GM23248 (cell line): ENCODE results near the gene TJP2. TPM values are rescaled to one million over a fixed set of nuclear protein-coding genes. Genes with fewer than 3 reads are reported as not detected.

ENCODE experiments used
- DNase-seq: peaks from one replicate; pipeline ENCODE4 v3.0.0-alpha.2; 2015
- H2AFZ ChIP-seq: fragments of 200-600 bp; sonication (generic); 2 replicates; pipeline ENCODE4 v1.6.1; 2016; ENCODE audit warnings: antibody characterized with exemption
- H3F3A ChIP-seq: fragments of 200-600 bp; sonication (generic); 2 replicates; pipeline ENCODE4 v1.6.1; 2016; ENCODE audit warnings: mild to moderate bottlenecking, antibody characterized with exemption, mixed run types; ENCODE audit not compliant: insufficient read depth
- H3K27ac ChIP-seq: fragments of 200-600 bp; sonication (generic); 2 replicates; pipeline ENCODE4 v1.5.1; 2016; ENCODE audit warnings: mild to moderate bottlenecking
- H3K27me3 ChIP-seq: fragments of 200-600 bp; sonication (generic); replicated peaks from 2 replicates; pipeline ENCODE4 v1.6.1; 2016; ENCODE audit warnings: mild to moderate bottlenecking; ENCODE audit not compliant: insufficient read depth
- H3K36me3 ChIP-seq: fragments of 200-600 bp; sonication (generic); 2 replicates; pipeline ENCODE4 v1.6.1; 2016; ENCODE audit warnings: low read depth, mild to moderate bottlenecking
- H3K4me1 ChIP-seq: fragments of 200-600 bp; sonication (generic); 2 replicates; pipeline ENCODE4 v1.6.1; 2016; ENCODE audit warnings: mild to moderate bottlenecking; ENCODE audit not compliant: insufficient read depth
- H3K4me2 ChIP-seq: fragments of 200-600 bp; sonication (generic); one replicate; pipeline ENCODE4 v1.6.1; 2016; ENCODE audit warnings: mild to moderate bottlenecking; ENCODE audit not compliant: unreplicated experiment
- H3K4me3 ChIP-seq: fragments of 200-600 bp; sonication (generic); 2 replicates; pipeline ENCODE4 v1.5.1; 2016; ENCODE audit warnings: mild to moderate bottlenecking
- H3K79me2 ChIP-seq: fragments of 200-600 bp; sonication (generic); 2 replicates; pipeline ENCODE4 v1.6.1; 2016; ENCODE audit warnings: mild to moderate bottlenecking; ENCODE audit not compliant: insufficient read depth
- H3K9ac ChIP-seq: fragments of 200-600 bp; sonication (generic); 2 replicates; pipeline ENCODE4 v1.6.1; 2016; ENCODE audit warnings: mild to moderate bottlenecking
- H3K9me2 ChIP-seq: fragments of 200-600 bp; sonication (generic); 2 replicates; pipeline ENCODE4 v1.6.1; 2016; ENCODE audit warnings: mixed run types, mild to moderate bottlenecking, moderate library complexity; ENCODE audit not compliant: insufficient read depth
- H3K9me3 ChIP-seq: fragments of 200-600 bp; sonication (generic); one replicate; pipeline ENCODE4 v1.6.1; 2017; ENCODE audit warnings: low read depth
- H4K20me1 ChIP-seq: fragments of 200-600 bp; sonication (generic); 2 replicates; pipeline ENCODE4 v1.6.0; 2016; ENCODE audit not compliant: insufficient read depth
- EZH2 ChIP-seq: fragments of 200-600 bp; sonication (generic); IDR thresholded peaks from 2 replicates; pipeline ENCODE4 v1.6.1; 2018; ENCODE audit warnings: antibody characterized with exemption, mild to moderate bottlenecking; ENCODE audit not compliant: insufficient read depth, poor library complexity, severe bottlenecking
- EZH2phosphoT487 ChIP-seq: fragments of 200-600 bp; sonication (generic); IDR thresholded peaks from 2 replicates; pipeline ENCODE4 v1.6.1; 2018; ENCODE audit warnings: antibody characterized with exemption, moderate library complexity, mild to moderate bottlenecking, low read depth; ENCODE audit not compliant: insufficient read depth
- WGBS, 2 experiments: methylation state at CpG; one replicate each; pipeline ENCODE4 v1.1.6; 2015 to 2017; ENCODE audit warnings: low lambda C conversion rate in 2 of 2, low coverage in 1 of 2; ENCODE audit errors: missing lambda C conversion rate in 2 of 2; 5-methylcytosine and 5-hydroxymethylcytosine counted together
- in situ Hi-C: fragments of 300-500 bp; cut with MboI; formaldehyde crosslinking; loops from 2 replicates; pipeline ENCODE4 v1.15.0; 2020
- polyA plus RNA-seq: library from polyadenylated mRNA; unstranded; fragments of >200 nt; fragmentation: Nextera tagmentation; extraction: Ambion mirVana; gene quantifications from 2 replicates; pipeline ENCODE4 v1.2.1, GENCODE V29; 2016
- total RNA-seq: library from RNA; depleted of rRNA; stranded (reverse); fragments of >200 nt; shearing (Covaris generic); gene quantifications from 2 replicates; pipeline ENCODE4 v1.2.3, GENCODE V29; 2014

TJP2 gene
- total and polyA plus RNA-seq, 2 experiments from 2014 or later: 5.5 to 8.6 TPM

DNA sequence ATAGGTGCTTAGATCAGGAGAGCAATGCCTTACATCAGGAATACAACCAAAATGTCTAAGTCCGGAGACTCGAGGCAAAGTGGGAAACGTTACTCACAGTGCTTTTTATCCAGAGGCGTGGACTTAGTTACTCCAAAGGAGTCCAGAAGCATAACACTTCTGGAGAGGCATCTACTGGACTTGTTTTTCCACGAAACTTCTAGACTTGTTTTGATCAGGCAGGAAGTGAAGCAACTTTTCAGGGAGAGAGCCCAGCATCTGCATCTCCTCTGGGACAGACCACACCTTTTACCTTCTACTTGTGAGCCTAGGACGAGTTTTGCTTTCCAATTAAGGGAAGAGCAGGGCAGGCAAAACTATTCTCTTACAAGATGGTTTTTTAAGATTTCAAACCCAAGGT is 1.2 kb upstream of the TJP2 start:
- Histone ChIP-seq H4K20me1 (no peaks in the 10 kb centered on the region), H3K36me3 (no peaks in the 10 kb centered on the region), H3K4me3 (peak overlapping the region; percentile 81; the same call in 1 of the 2 replicates), H3F3A (peaks cover 28% of the 10 kb centered on the region), H3K9me2 (no peaks in the 10 kb centered on the region), H3K4me2 (peak overlapping the region; percentile 86), H3K9ac (no peak overlapping the region), H2AFZ (no peak overlapping the region), H3K27ac (no peak overlapping the region), H3K27me3 (no peaks in the 10 kb centered on the region), H3K9me3 (no peaks in the 10 kb centered on the region), H3K79me2 (peaks cover 23% of the 10 kb centered on the region), H3K4me1 (peaks cover 16% of the 10 kb centered on the region; the same call in 1 of the 2 replicates)
- DNase-seq: no peak
- TF ChIP-seq EZH2phosphoT487: no peak
- no peak for TF ChIP-seq EZH2
- WGBS, 2 experiments: 66 to 67% methylated on average over 6 of the region's 6 CpGs
- in situ Hi-C loops: no loop called here

DNA sequence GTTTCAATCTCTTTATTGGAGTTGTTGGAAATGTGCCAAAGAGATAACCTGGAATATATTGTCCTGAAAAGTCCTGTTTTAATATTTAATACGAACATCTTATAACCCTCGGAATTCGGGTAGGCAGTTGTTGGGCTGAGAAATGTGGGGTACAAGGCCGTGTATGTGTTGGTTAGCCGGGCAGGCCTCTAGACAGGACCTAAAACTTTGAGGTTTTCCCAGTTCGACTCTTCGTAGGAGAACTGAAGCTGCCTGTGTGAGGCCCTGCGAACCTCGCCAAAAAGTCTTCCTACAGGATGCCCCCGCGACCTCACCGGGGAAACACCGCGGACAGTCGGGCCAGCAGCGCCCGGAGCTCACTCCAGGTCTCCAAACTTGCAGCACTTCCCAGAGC is 583 bp upstream of the TJP2 start:
- H4K20me1 ChIP-seq: no peaks in the 10 kb centered on the region
- peak overlapping the region; percentile 80 for H3K9ac ChIP-seq
- H3K27me3 ChIP-seq: no peaks in the 10 kb centered on the region
- H3K4me2 ChIP-seq: peak overlapping the region; percentile 86
- TF ChIP-seq EZH2phosphoT487: no peak
- no peak for TF ChIP-seq EZH2
- no peaks in the 10 kb centered on the region for H3K36me3 ChIP-seq
- H3K27ac ChIP-seq: peak overlapping the region; percentile 91
- H3K9me3 ChIP-seq: no peaks in the 10 kb centered on the region
- 4 to 5% methylated on average over 17 of the region's 17 CpGs for WGBS, 2 experiments
- H3K4me3 ChIP-seq: peak overlapping the region; percentile 81
- no peaks in the 10 kb centered on the region for H3K9me2 ChIP-seq
- in situ Hi-C loops: no loop called here
- peaks cover 28% of the 10 kb centered on the region for H3F3A ChIP-seq
- peaks cover 29% of the 10 kb centered on the region for H3K79me2 ChIP-seq
- DNase-seq: no peak
- peaks cover 16% of the 10 kb centered on the region; the same call in 1 of the 2 replicates for H3K4me1 ChIP-seq
- H2AFZ ChIP-seq: peak overlapping the region; percentile 79

DNA sequence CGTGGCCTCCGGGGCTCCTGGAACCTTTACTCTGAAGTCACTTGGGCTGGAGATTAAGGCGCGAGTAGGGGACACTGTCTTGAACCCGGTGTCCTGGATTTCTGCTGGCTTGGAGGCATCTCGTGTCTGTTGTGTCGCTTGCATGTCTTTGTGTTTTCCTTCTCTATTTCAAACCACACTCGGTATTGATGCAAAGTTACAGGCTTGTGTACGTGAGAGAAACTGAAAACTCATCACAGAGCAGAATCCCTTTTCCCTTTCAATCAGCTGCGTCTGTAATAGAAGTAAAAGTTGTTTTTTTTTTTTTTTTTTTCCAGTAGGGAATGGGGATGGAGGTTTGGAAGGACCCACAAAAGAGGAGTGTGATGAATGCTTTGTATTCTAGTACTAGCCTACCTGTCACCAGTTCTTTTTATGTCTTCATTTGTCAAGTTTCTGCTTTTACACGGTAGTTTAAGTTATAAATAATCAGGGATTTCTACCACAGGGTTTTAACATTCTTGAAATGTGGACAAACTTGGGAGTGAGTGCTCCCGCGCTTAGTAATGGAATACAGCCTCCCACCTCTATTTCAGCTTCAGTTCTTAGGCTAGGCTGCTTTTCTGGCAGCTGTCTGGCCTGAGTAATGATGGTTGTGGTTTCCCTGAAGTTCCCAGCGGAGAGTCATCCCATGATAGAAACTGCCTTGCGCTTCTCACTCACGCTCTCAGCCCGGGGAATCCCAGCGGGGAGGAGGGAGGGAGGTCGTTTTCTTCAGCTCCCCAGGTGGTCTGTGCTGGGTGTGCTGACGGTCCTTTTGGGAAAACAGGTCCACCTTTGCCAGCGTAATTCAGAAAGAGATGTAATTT is 763 bp downstream of the TJP2 start:
- TF ChIP-seq EZH2phosphoT487 (no peak), EZH2 (no peak)
- peak overlapping the region; percentile 81 for H3K4me3 ChIP-seq
- H4K20me1 ChIP-seq: no peaks in the 10 kb centered on the region
- H3K9me3 ChIP-seq: no peaks in the 10 kb centered on the region
- peaks cover 29% of the 10 kb centered on the region for H3F3A ChIP-seq
- DNase-seq: peak; percentile 99
- H3K27me3 ChIP-seq: no peaks in the 10 kb centered on the region
- peaks cover 16% of the 10 kb centered on the region for H3K4me1 ChIP-seq
- peak overlapping the region; percentile 79 for H2AFZ ChIP-seq
- H3K4me2 ChIP-seq: peak overlapping the region; percentile 86
- in situ Hi-C loops: no loop called here
- peaks cover 41% of the 10 kb centered on the region for H3K79me2 ChIP-seq
- H3K9ac ChIP-seq: peak overlapping the region; percentile 80
- peak overlapping the region; percentile 91 for H3K27ac ChIP-seq
- WGBS, 2 experiments: 1 to 2% methylated on average over 21 of the region's 21 CpGs
- no peaks in the 10 kb centered on the region for H3K36me3 ChIP-seq
- no peaks in the 10 kb centered on the region for H3K9me2 ChIP-seq

DNA sequence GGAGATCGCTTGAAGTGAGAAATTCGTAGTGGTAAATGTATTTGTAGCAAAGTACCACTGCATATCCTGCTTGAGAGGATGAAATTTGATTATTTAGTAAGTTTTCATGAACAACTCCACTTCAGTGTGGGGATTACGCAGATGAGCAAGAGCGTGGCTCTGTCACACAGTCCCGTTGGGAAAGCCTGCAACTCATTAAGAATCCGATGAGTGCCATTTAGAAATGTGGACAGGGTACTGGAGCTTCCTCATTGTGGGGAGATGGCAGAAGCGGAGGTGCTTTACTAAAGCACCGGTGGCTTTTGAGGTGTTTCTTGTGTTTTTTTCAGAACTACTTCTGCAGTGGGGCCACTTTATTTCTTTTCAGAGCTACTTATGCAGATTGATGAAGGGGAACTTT is 1.4 kb downstream of the TJP2 start:
- WGBS, 2 experiments: 8 to 13% methylated on average over 8 of the region's 8 CpGs
- Histone ChIP-seq H3K4me3 (peak overlapping the region; percentile 81), H3K9ac (peak overlapping the region; percentile 80), H3K27ac (peak overlapping the region; percentile 91), H3F3A (peaks cover 35% of the 10 kb centered on the region), H2AFZ (peak overlapping the region; percentile 31; the same call in 1 of the 2 replicates), H4K20me1 (no peaks in the 10 kb centered on the region), H3K4me2 (peak overlapping the region; percentile 86), H3K9me2 (no peaks in the 10 kb centered on the region), H3K36me3 (no peaks in the 10 kb centered on the region), H3K79me2 (peaks cover 47% of the 10 kb centered on the region), H3K9me3 (no peaks in the 10 kb centered on the region), H3K4me1 (peaks cover 23% of the 10 kb centered on the region), H3K27me3 (no peaks in the 10 kb centered on the region)
- DNase-seq: peak; percentile 82
- TF ChIP-seq EZH2 (no peak), EZH2phosphoT487 (no peak)
- in situ Hi-C loops: no loop called here
